Transverse colon (tissue), 4 donors: ENCODE results near the gene NCAPG. TPM values are rescaled to one million over a fixed set of nuclear protein-coding genes. Genes with fewer than 3 reads are reported as not detected.
"Not testable (repeated sequence)": the region's sequence is repeated elsewhere in the genome, so short reads cannot be mapped to it uniquely, and the experiment has no call there.

Source experiments
- DNase-seq: peaks from one replicate; pipeline ENCODE4 v3.0.0-alpha.2; 2019
- H3K27ac ChIP-seq, 4 donors: fragments of 200-600 bp; sonication (generic); 2 replicates each; pipeline ENCODE4 v1.5.1; 2016 to 2018; ENCODE audit warnings: inconsistent platforms in 4 of 4
- H3K27me3 ChIP-seq: fragments of 200-600 bp; sonication (generic); 2 replicates; pipeline ENCODE4 v1.5.1; 2017; ENCODE audit warnings: inconsistent platforms
- H3K36me3 ChIP-seq, 4 donors: fragments of 200-600 bp; sonication (generic); 2 replicates each; pipeline ENCODE4 v1.5.1; 2017 to 2019; ENCODE audit warnings: inconsistent platforms in 4 of 4
- H3K4me1 ChIP-seq, 4 donors: fragments of 200-600 bp; sonication (generic); 2 replicates each; pipeline ENCODE4 v1.5.1; 2017 to 2020; ENCODE audit warnings: inconsistent platforms in 4 of 4
- H3K4me3 ChIP-seq, 4 donors: fragments of 200-600 bp; sonication (generic); 1 replicate in 1 of 4; 2 replicates in 3 of 4; pipeline versions ENCODE4 v1.5.1 to v1.6.1; 2017 to 2019; ENCODE audit warnings: inconsistent platforms in 4 of 4
- H3K9me3 ChIP-seq, 2 donors: fragments of 200-600 bp; sonication (generic); 2 replicates each; pipeline ENCODE4 v1.5.1; 2017 to 2019; ENCODE audit warnings: inconsistent platforms in 2 of 2
- EP300 ChIP-seq: sonication (generic); formaldehyde crosslinking; IDR thresholded peaks from one replicate; pipeline ENCODE4 v1.6.1; 2017; ENCODE audit warnings: antibody characterized with exemption, low read depth
- POLR2A ChIP-seq: fragments of 450-650 bp; IDR thresholded peaks from one replicate; pipeline ENCODE4 v1.6.1; 2016; ENCODE audit warnings: antibody characterized with exemption, mild to moderate bottlenecking, moderate library complexity
- POLR2AphosphoS5 ChIP-seq, 3 donors: sonication (generic); formaldehyde crosslinking; IDR thresholded peaks; one replicate each; pipeline ENCODE4 v1.6.1; 2016; ENCODE audit warnings: antibody characterized with exemption in 3 of 3
- WGBS, 2 donors: methylation state at CpG; one replicate each; pipeline ENCODE4 v1.1.5; 2018; ENCODE audit warnings: low coverage in 1 of 2; 5-methylcytosine and 5-hydroxymethylcytosine counted together
- in situ Hi-C, 4 donors: fragments of 200-750 bp; cut with MboI; loops; one replicate each; pipeline versions ENCODE4 v1.15.0 to v1.15.1; 2017; ENCODE audit warnings: low sequenced_read_pairs in 3 of 4, low pct_ligation_motif_present in 1 of 4, low pct_unique_long_range_greater_than_20kb in 1 of 4
- intact Hi-C: fragments of 100-400 bp; cut with DNase I; formaldehyde crosslinking; loops from one replicate; pipeline ENCODE4 v1.15.1; 2023; ENCODE audit warnings: low total_unique reads
- total RNA-seq, 4 donors: library from RNA; depleted of rRNA; stranded (reverse); fragments of >200 nt; gene quantifications; one replicate each; pipeline ENCODE4 v1.1.0, GENCODE V29; 2016
- TF ChIP-seq, protein P1 (sequence below), 5 experiments: fragments of 200-600 bp in 3 of 5; fragments of 450-650 bp in 2 of 5; sonication (generic) in 3 of 5; IDR thresholded peaks; 1 replicate in 2 of 5; 2 replicates in 3 of 5; pipeline ENCODE4 v1.5.1; 2016 to 2017; ENCODE audit warnings: antibody characterized with exemption in 5 of 5, inconsistent platforms in 3 of 5, mild to moderate bottlenecking in 2 of 5, moderate library complexity in 1 of 5

NCAPG gene
- total RNA-seq, 4 donors from 2014 or later: 0.48 to 3.2 (median 0.96) TPM; not detected in 1

DNA sequence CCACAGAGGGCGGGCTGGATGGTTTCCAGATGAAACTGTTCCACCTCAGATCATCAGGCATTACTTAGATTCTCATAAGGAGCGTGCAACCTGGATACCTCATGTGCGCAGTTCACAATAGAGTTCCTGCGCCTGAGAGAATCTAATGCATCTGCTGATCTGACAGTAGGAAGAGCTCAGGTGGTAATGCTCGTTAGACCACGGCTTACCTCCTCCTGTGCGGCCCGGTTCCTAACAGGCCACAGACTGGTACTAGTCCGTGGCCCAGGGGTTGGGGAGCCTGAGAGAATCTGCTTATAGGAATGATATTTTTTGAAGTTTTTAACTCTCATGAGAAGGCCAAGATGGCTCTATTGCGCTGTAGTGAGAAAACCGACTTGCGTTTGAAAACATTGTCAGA lies 5.4 kb downstream of the NCAPG start:
- WGBS, 2 donors: 83 to 97% methylated on average over 2 to 12 of the region's 12 CpGs
- no peak for DNase-seq
- TF ChIP-seq POLR2AphosphoS5 (IDR thresholded peaks at IDR 0.05) (no peak), POLR2A (no peak), EP300 (no peak)
- no peaks in the 10 kb centered on the region for H3K27me3 ChIP-seq
- H3K4me3 ChIP-seq: no peak overlapping the region
- peaks cover 3 to 9% (median 4%) of the 10 kb centered on the region in 4 donors for H3K4me1 ChIP-seq
- in situ Hi-C loops (loop anchor here in 3 of 4 donors (25.0 kb wide), 3 partner anchors 229 to 771 kb away; partner anchors contain the start of gene LAP3 (in 1 of the 3)), intact Hi-C loops (loop anchor here (10.0 kb wide), 1 partner anchor 779 kb away; no protein-coding TSS in a partner anchor)
- no peaks in the 10 kb centered on the region for H3K9me3 ChIP-seq
- H3K27ac ChIP-seq: no peak overlapping the region
- H3K36me3 ChIP-seq: no peaks in the 10 kb centered on the region

DNA sequence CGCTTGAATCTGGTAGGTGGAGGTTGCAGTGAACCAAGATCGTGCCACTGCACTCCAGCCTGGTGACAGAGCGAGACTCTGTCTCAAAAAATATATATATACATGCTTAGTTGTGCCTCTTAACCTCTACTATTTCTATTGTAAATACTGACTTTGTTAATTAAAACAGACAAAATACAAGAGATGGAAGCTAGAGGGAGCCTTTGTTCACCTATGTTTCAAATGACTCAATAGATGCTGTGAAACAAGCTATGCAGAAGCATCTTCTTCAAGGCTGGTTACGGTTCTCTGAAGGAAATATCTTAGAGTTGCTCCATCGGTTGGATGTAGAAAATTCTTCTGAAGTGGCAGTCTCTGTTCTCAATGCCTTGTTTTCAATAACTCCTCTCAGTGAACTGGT lies 6.2 kb downstream of the NCAPG start:
- in situ Hi-C loops: loop anchor here in 3 of 4 donors (25.0 kb wide), 3 partner anchors 230 to 770 kb away; partner anchors contain the start of gene LAP3 (in 1 of the 3)
- DNase-seq: no peak
- intact Hi-C loops: loop anchor here (10.0 kb wide), 1 partner anchor 778 kb away; no protein-coding TSS in a partner anchor

DNA sequence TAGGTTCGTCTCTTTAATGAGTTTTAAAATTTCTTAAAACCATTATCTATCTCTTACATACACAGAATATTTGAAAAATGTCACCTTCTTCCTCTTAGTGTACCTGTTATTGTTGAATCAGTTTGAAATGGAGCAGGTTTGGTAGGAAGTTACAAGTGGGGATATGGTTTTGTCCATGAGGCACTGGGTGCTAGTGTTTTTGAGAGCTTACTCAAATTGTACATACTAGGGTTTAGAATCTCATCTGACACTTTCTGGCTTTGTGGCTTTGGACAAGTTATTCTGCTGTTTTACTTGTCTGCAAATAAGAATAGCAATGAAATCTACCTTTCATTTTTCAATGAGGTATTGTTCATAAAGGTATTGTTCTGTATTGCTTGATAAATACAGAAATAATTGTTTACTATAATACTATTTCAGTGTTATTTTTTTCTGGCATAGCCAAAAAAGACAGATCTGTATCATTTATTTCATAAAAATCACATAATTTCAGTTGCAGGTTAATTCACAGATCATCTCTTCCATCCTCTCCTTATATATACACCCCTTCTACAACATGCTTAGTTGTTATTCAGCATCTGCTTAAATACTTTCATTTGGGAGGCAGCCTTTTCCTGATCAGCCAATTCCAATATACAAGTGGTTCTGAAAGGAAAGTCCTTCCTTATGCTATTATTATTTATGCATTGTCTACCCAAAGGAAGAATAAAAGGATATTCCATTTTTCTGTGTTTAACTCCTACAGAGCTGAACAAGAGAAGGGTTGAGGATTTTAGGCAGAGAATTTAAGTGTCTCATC lies 13.3 kb downstream of the NCAPG start:
- no peak for DNase-seq
- WGBS, 2 donors: 75 to 79% methylated on average over 1 of the region's 1 CpG
- intact Hi-C loops (no loop called here), in situ Hi-C loops (loop anchor here in 3 of 4 donors (25.0 kb wide), 3 partner anchors 237 to 763 kb away; partner anchors contain the start of gene LAP3 (in 1 of the 3))
- TF ChIP-seq EP300: no peak
- TF ChIP-seq POLR2A: no peak
- no peak for TF ChIP-seq POLR2AphosphoS5 (IDR thresholded peaks at IDR 0.05)
- TF ChIP-seq, protein P1, sequence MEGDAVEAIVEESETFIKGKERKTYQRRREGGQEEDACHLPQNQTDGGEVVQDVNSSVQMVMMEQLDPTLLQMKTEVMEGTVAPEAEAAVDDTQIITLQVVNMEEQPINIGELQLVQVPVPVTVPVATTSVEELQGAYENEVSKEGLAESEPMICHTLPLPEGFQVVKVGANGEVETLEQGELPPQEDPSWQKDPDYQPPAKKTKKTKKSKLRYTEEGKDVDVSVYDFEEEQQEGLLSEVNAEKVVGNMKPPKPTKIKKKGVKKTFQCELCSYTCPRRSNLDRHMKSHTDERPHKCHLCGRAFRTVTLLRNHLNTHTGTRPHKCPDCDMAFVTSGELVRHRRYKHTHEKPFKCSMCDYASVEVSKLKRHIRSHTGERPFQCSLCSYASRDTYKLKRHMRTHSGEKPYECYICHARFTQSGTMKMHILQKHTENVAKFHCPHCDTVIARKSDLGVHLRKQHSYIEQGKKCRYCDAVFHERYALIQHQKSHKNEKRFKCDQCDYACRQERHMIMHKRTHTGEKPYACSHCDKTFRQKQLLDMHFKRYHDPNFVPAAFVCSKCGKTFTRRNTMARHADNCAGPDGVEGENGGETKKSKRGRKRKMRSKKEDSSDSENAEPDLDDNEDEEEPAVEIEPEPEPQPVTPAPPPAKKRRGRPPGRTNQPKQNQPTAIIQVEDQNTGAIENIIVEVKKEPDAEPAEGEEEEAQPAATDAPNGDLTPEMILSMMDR (IDR thresholded peaks at IDR 0.05): no peak
- no peak overlapping the region for H3K27ac ChIP-seq
- H3K36me3 ChIP-seq: no peaks in the 10 kb centered on the region
- no peaks in the 10 kb centered on the region for H3K9me3 ChIP-seq
- H3K4me3 ChIP-seq: no peak overlapping the region
- H3K4me1 ChIP-seq: no peaks in the 10 kb centered on the region
- H3K27me3 ChIP-seq: no peaks in the 10 kb centered on the region

More for the DNA sequence above, 6.2 kb downstream of the NCAPG start:
- Histone ChIP-seq H3K36me3 (no peaks in the 10 kb centered on the region), H3K9me3 (no peaks in the 10 kb centered on the region), H3K4me1 (peaks cover 0 to under 1% (median 0%) of the 10 kb centered on the region in 4 donors), H3K27me3 (no peaks in the 10 kb centered on the region), H3K4me3 (no peak overlapping the region), H3K27ac (no peak overlapping the region)
- TF ChIP-seq, protein P1 (IDR thresholded peaks at IDR 0.05): peak; percentile 47 to 56 (median 51)
- TF ChIP-seq EP300 (no peak), POLR2A (no peak)
- 51 to 53% methylated on average over 5 of the region's 5 CpGs for WGBS, 2 donors

DNA sequence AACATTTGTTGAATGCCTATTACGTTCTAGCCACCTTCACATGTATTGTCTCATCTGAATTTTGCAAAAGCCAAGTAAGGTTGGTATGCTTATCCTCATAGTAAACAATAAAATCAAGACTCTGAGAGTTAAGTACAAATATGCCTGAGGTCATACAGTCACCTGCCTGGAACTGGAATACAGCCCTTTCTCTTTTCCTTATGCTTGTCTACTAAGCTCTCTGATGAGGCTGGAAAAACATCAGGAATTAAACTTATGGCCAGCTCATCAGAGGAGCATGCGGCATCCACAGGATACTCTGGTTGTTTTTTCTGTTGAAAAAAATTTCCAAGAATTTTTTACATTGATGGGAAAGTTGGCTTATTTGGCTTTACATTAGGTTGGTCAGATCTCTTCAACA lies 35.5 kb downstream of the NCAPG start:
- Histone ChIP-seq H3K4me1 (no peaks in the 10 kb centered on the region), H3K4me3 (no peak overlapping the region), H3K27ac (no peak overlapping the region), H3K36me3 (no peaks in the 10 kb centered on the region), H3K27me3 (no peaks in the 10 kb centered on the region), H3K9me3 (no peaks in the 10 kb centered on the region)
- no peak for DNase-seq
- intact Hi-C loops (no loop called here), in situ Hi-C loops (loop anchor here in 2 of 4 donors (25.0 kb wide), 2 partner anchors 516 to 741 kb away; no protein-coding TSS in a partner anchor)
- TF ChIP-seq EP300: no peak
- TF ChIP-seq POLR2A: no peak
- TF ChIP-seq, protein P1 (IDR thresholded peaks at IDR 0.05): no peak
- TF ChIP-seq POLR2AphosphoS5 (IDR thresholded peaks at IDR 0.05): no peak
- WGBS, 2 donors: 94 to 100% methylated on average over 1 to 2 of the region's 2 CpGs

DNA sequence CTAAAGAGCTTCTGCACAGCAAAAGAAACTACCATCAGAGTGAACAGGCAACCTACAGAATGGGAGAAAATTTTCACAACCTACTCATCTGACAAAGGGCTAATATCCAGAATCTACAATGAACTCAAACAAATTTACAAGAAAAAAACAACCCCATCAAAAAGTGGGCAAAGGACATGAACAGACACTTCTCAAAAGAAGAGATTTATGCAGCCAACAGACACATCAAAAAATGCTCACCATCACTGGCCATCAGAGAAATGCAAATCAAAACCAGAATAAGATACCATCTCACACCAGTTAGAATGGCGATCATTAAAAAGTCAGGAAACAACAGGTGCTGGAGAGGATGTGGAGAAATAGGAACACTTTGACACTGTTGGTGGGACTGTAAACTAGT lies 39.5 kb downstream of the NCAPG start:
- DNase-seq, H3K4me3 ChIP-seq, H3K4me1 ChIP-seq, H3K9me3 ChIP-seq, in situ Hi-C loops, H3K27ac ChIP-seq, intact Hi-C loops, H3K27me3 ChIP-seq, H3K36me3 ChIP-seq: not testable (repeated sequence)
- 95 to 100% methylated on average over 1 of the region's 1 CpG for WGBS, 2 donors
